Smooth muscle cell (in vitro differentiated cells): ENCODE measurements around the gene NOC4L. TPM values are rescaled to one million over a fixed set of nuclear protein-coding genes. Genes with fewer than 3 reads are reported as not detected.

Experiments
- DNase-seq: peaks from one replicate; lab custom pipeline; 2025; ENCODE audit not compliant: unreplicated experiment; lab: John Stamatoyannopoulos, UW
- H2AFZ ChIP-seq: fragments of 200-600 bp; sonication (generic); 2 replicates; pipeline ENCODE4 v1.6.0; 2016; ENCODE audit warnings: antibody characterized with exemption, low read depth, mild to moderate bottlenecking
- H3F3A ChIP-seq: fragments of 200-600 bp; sonication (generic); 2 replicates; pipeline ENCODE4 v1.6.0; 2017; ENCODE audit warnings: antibody characterized with exemption, low read depth
- H3K27ac ChIP-seq: fragments of 200-600 bp; sonication (generic); 2 replicates; pipeline ENCODE4 v1.5.1; 2016; ENCODE audit warnings: low read depth, mild to moderate bottlenecking
- H3K27me3 ChIP-seq: fragments of 200-600 bp; sonication (generic); 2 replicates; pipeline ENCODE4 v1.6.1; 2016; ENCODE audit warnings: low read depth, mild to moderate bottlenecking
- H3K36me3 ChIP-seq: fragments of 200-600 bp; sonication (generic); 2 replicates; pipeline ENCODE4 v1.5.1; 2016; ENCODE audit warnings: low read depth
- H3K4me1 ChIP-seq: fragments of 200-600 bp; sonication (generic); 2 replicates; pipeline ENCODE4 v1.5.1; 2016; ENCODE audit warnings: low read depth
- H3K4me2 ChIP-seq: fragments of 200-600 bp; sonication (generic); 2 replicates; pipeline ENCODE4 v1.6.0; 2016; ENCODE audit warnings: mild to moderate bottlenecking
- H3K4me3 ChIP-seq: fragments of 200-600 bp; sonication (generic); 2 replicates; pipeline ENCODE4 v1.5.1; 2016; ENCODE audit warnings: mild to moderate bottlenecking
- H3K79me2 ChIP-seq: fragments of 200-600 bp; sonication (generic); 2 replicates; pipeline ENCODE4 v1.6.0; 2016; ENCODE audit warnings: low read depth, mild to moderate bottlenecking
- H3K9ac ChIP-seq: fragments of 200-600 bp; sonication (generic); 2 replicates; pipeline ENCODE4 v1.6.0; 2016; ENCODE audit warnings: low read depth
- H3K9me3 ChIP-seq: fragments of 200-600 bp; sonication (generic); replicated peaks from 2 replicates; pipeline ENCODE4 v1.5.1; 2016; ENCODE audit warnings: low read depth
- H4K20me1 ChIP-seq: fragments of 200-600 bp; sonication (generic); 2 replicates; pipeline ENCODE4 v1.6.0; 2016; ENCODE audit warnings: low read depth
- CTCF ChIP-seq: fragments of 200-600 bp; sonication (generic); IDR thresholded peaks from 2 replicates; pipeline ENCODE4 v1.5.1; 2017; ENCODE audit warnings: borderline replicate concordance, mild to moderate bottlenecking, antibody characterized with exemption; ENCODE audit not compliant: insufficient read depth, poor library complexity, severe bottlenecking
- WGBS: methylation state at CpG from one replicate; pipeline ENCODE4 v1.1.7; 2016; ENCODE audit warnings: low lambda C conversion rate; 5-methylcytosine and 5-hydroxymethylcytosine counted together
- polyA plus RNA-seq: library from polyadenylated mRNA; unstranded; fragments of >200 nt; fragmentation: Nextera tagmentation; extraction: Ambion mirVana; gene quantifications from 2 replicates; pipeline ENCODE4 v1.2.1, GENCODE V29; 2016
- total RNA-seq: library from RNA; depleted of rRNA; stranded (reverse); fragments of >200 nt; gene quantifications from 2 replicates; pipeline ENCODE4 v1.2.3, GENCODE V29; 2014

The NOC4L gene
- total and polyA plus RNA-seq, 2 experiments from 2014 or later: 9.8 to 39.9 TPM

DNA sequence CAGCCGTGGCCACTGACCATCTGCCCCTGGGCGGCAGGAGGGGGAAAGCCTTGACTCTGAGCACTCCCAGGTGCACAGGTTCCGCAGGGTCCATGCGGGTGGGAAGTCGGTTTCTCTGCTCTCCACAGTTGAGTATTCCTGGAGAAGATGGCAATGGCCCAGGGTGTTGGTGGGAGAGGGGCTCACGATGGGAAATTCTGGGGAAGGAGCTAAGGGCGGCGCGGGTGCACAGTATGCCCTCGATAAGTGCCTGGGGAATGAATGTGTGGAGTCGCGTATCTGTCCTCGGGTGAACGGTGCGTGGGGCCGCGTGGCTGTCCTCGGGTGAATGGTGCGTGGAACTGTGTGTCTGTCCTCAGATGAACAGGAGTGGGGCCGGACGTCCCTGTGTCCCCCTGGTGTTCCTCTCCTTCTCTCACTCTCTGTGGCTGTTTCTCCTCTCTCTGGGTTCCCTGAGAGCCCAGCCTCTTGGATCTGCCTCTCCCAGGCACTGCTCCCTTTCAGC lies 38.0 kb downstream of the NOC4L start:
- Histone ChIP-seq H3K9ac (no peak overlapping the region), H3F3A (no peaks in the 10 kb centered on the region), H3K9me3 (no peaks in the 10 kb centered on the region), H3K4me3 (no peak overlapping the region), H3K27me3 (no peaks in the 10 kb centered on the region), H3K27ac (no peak overlapping the region), H4K20me1 (no peaks in the 10 kb centered on the region), H3K4me1 (no peaks in the 10 kb centered on the region), H3K4me2 (no peak overlapping the region), H3K79me2 (no peaks in the 10 kb centered on the region), H2AFZ (no peak overlapping the region), H3K36me3 (no peaks in the 10 kb centered on the region)
- no peak for TF ChIP-seq CTCF
- DNase-seq: no peak
- WGBS: 97% methylated on average over 15 of the region's 21 CpGs

DNA sequence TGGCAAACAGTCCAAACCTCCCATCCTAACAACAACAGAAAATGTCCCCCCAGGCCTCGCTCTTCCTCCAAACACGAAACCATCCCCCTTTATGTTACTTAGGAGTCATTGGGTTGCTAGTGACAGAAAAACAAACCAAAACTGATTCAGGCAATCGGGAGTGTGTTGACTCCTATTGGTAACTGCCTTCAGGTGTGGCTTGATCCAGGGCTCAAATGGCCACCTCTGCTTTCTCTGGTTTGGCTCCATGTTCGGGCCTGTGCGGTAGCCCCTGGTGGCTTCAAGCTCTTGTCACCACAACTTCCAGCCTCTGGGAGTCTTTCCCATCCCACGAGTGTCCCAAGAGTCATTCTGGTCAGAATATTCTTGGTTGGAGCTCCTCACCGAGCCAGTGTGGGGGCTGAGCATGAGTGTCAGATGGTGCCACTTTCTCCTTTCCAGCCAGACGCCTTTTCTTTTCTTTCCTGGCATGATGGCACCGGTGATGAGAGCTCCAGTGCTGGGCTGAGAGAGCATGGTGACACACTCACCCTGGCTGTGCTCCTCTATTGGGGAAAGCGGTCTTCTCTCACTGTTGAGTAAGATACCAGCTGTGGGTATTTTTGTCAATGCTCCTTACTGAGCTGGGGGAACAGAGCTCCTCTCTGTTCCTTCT lies 38.6 kb downstream of the NOC4L start:
- DNase-seq: no peak
- H3K36me3 ChIP-seq: no peaks in the 10 kb centered on the region
- no peaks in the 10 kb centered on the region for H3F3A ChIP-seq
- no peaks in the 10 kb centered on the region for H3K27me3 ChIP-seq
- no peak overlapping the region for H3K4me2 ChIP-seq
- H3K9me3 ChIP-seq: no peaks in the 10 kb centered on the region
- H3K27ac ChIP-seq: no peak overlapping the region
- no peaks in the 10 kb centered on the region for H3K4me1 ChIP-seq
- H2AFZ ChIP-seq: no peak overlapping the region
- no peaks in the 10 kb centered on the region for H3K79me2 ChIP-seq
- H4K20me1 ChIP-seq: no peaks in the 10 kb centered on the region
- 84% methylated on average over 10 of the region's 10 CpGs for WGBS
- H3K4me3 ChIP-seq: no peak overlapping the region
- no peak for TF ChIP-seq CTCF
- no peak overlapping the region for H3K9ac ChIP-seq

DNA sequence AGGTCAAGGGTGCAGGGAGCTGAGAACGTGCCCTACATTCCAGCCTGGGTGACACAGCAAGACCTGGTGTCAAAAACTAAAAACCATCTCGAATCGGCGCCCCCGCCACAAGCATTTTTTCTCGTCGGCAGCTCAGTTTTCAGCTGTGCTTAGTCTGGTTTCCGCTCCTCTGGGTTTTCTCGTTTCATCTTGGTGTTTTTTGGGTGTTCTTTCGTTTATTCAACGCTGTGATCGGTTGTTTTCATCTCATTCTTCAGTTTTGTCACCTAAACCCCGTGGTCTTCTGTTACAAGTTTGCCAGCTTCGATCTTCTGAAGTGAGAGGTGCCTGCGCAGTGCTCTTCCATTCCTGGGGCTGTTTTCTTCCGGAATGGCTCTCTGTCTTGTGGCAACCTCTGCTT lies 41.4 kb downstream of the NOC4L start:
- Histone ChIP-seq H3K27ac (no peak overlapping the region), H3K4me1 (peaks cover 12% of the 10 kb centered on the region), H3K4me2 (no peak overlapping the region), H3F3A (no peaks in the 10 kb centered on the region), H3K79me2 (no peaks in the 10 kb centered on the region), H3K4me3 (no peak overlapping the region), H4K20me1 (no peaks in the 10 kb centered on the region), H3K36me3 (no peaks in the 10 kb centered on the region), H3K9ac (no peak overlapping the region), H2AFZ (no peak overlapping the region), H3K9me3 (no peaks in the 10 kb centered on the region), H3K27me3 (no peaks in the 10 kb centered on the region)
- TF ChIP-seq CTCF: no peak
- 82% methylated on average over 16 of the region's 16 CpGs for WGBS
- no peak for DNase-seq
